ENCODE measurements around the gene IFRD1.

- TF ChIP-seq ZFP30 (CRISPR knock-in tag; IDR thresholded peaks at IDR 0.05) (no peak), TCF4 (CRISPR knock-in tag; IDR thresholded peaks at IDR 0.05; ENCODE audit: borderline replicate concordance) (no peak), TOX (CRISPR knock-in tag; IDR thresholded peaks at IDR 0.05; ENCODE audit: borderline replicate concordance) (no peak), GLIS3 (CRISPR knock-in tag; IDR thresholded peaks at IDR 0.05) (no peak), ARNTL (CRISPR knock-in tag; IDR thresholded peaks at IDR 0.05; ENCODE audit: borderline replicate concordance, low read depth) (no peak), ESRRG (CRISPR knock-in tag; IDR thresholded peaks at IDR 0.05) (no peak), PPARA (CRISPR knock-in tag; IDR thresholded peaks at IDR 0.05; ENCODE audit: borderline replicate concordance) (no peak), ISL1 (CRISPR knock-in tag; IDR thresholded peaks at IDR 0.05) (no peak)
- TF ChIP-seq, protein P1, sequence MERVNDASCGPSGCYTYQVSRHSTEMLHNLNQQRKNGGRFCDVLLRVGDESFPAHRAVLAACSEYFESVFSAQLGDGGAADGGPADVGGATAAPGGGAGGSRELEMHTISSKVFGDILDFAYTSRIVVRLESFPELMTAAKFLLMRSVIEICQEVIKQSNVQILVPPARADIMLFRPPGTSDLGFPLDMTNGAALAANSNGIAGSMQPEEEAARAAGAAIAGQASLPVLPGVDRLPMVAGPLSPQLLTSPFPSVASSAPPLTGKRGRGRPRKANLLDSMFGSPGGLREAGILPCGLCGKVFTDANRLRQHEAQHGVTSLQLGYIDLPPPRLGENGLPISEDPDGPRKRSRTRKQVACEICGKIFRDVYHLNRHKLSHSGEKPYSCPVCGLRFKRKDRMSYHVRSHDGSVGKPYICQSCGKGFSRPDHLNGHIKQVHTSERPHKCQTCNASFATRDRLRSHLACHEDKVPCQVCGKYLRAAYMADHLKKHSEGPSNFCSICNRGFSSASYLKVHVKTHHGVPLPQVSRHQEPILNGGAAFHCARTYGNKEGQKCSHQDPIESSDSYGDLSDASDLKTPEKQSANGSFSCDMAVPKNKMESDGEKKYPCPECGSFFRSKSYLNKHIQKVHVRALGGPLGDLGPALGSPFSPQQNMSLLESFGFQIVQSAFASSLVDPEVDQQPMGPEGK (CRISPR knock-in tag; IDR thresholded peaks at IDR 0.05; ENCODE audit: borderline replicate concordance): no peak
- TF ChIP-seq, protein P2, sequence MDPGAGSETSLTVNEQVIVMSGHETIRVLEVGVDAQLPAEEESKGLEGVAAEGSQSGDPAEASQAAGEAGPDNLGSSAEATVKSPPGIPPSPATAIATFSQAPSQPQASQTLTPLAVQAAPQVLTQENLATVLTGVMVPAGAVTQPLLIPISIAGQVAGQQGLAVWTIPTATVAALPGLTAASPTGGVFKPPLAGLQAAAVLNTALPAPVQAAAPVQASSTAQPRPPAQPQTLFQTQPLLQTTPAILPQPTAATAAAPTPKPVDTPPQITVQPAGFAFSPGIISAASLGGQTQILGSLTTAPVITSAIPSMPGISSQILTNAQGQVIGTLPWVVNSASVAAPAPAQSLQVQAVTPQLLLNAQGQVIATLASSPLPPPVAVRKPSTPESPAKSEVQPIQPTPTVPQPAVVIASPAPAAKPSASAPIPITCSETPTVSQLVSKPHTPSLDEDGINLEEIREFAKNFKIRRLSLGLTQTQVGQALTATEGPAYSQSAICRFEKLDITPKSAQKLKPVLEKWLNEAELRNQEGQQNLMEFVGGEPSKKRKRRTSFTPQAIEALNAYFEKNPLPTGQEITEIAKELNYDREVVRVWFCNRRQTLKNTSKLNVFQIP (CRISPR knock-in tag; IDR thresholded peaks at IDR 0.05; ENCODE audit: borderline replicate concordance, low read depth): no peak
Observed at GRCh38 chr7:112520787-112521186, 70.5 kb downstream of the IFRD1 start.

Measured in SK-N-SH treated with all-trans-retinoic acid at 6 μM for 48 hours (cell line).